Measurements from ENCODE around the gene EP400.

Gene EP400

GRCh38 chr12:131911851-131912477 lies 37.8 kb upstream of the EP400 start:
- DNase-seq (ENCODE audit: low spot score) = no peak

DNA sequence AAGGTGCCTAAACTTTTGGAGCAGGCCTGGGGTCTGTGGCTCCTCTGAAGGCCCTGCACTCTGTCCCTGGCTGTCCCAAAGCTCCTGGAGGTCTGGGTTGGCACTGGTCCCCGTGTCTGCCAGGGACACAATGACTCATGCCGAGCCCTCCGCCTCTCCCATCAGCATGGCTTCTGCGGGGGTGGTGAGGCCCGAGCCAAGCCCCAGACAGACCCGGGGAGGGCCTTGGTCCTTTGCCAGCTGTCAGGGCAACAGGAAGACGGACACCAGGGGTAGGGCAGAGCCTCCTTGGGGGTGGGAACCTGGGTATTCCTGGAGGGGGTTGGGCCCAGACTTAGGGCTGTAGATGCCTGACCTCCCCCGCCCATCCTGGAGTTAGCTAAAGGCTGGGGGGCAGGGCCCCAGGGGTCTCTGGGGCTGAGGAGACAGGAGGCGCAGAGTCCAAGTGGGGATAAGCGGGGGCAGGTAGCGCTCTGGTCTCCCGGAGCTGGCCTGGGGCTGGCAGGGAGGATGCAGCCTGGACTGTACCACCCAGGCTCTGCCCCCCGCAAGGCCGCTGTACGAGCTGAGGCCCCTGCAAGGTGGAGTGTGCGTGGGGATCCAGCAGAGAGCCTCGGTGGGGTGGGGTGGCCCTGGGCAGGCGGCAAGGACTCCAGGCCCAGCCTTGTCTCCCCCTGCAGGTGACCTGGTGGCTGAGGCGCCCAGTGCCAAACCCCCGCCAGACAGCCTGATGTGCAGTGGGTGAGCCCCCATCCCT lies 37.0 kb upstream of the EP400 start:
- DNase-seq (ENCODE audit: low spot score) = peak; percentile 62

DNA sequence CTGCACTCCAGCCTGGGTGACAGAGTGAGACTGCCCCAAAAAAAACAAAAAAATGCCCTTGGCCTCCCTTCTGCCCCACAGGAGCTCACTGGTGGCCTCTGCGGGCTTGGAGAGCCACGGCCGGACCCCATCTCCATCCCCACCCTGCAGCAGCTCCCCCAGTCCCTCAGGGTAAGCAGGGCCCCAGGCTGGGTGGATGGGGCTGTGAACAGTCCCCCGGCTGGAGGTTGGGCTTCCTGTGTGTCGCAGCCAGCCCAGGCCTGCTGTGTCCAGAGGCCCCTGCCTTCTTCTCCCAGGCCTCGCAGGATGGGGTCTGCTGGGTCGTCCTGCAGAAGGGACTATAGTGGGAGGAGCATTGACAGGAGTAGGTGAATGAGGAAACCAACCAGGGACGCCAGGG lies 36.1 kb upstream of the EP400 start:
- no peak for DNase-seq (ENCODE audit: low spot score)

- DNase-seq (ENCODE audit: low spot score) = no peak
These were observed 35.5 kb upstream of the EP400 start for GRCh38 chr12:131914179-131914702.

DNA sequence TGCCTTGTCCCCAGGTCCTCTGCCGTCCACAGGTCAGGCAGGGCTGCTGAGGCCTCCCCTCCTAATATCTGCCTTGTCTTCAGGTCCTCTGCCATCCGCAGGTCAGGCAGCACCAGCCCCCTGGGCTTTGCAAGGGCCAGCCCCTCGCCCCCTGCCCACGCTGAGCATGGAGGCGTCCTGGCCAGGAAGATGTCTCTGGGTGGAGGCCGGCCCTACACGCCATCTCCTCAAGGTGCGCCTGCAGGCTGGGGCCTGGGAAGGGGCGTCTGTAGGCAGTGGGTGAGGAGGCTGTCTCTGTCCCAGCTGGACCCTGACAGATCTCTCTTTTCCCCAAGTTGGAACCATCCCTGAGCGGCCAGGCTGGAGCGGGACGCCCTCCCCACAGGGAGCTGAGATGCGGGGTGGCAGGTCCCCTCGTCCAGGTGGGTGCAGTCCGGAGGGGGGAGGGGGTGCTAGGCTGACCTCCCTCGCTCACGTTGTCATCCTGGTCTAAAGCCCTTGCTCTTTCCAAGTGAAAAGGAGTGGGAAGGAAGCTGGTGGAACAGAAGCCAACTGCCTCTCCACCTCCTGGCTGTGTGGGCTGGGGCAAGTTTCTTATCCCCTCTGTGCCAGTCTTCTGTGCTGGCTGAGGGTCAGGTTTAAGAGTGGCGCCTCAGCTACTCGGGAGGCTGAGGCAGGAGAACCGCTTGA lies 34.6 kb upstream of the EP400 start:
- no peak for DNase-seq (ENCODE audit: low spot score)

- DNase-seq (ENCODE audit: low spot score) = no peak
These were observed 33.9 kb upstream of the EP400 start for GRCh38 chr12:131915823-131916222.

DNA sequence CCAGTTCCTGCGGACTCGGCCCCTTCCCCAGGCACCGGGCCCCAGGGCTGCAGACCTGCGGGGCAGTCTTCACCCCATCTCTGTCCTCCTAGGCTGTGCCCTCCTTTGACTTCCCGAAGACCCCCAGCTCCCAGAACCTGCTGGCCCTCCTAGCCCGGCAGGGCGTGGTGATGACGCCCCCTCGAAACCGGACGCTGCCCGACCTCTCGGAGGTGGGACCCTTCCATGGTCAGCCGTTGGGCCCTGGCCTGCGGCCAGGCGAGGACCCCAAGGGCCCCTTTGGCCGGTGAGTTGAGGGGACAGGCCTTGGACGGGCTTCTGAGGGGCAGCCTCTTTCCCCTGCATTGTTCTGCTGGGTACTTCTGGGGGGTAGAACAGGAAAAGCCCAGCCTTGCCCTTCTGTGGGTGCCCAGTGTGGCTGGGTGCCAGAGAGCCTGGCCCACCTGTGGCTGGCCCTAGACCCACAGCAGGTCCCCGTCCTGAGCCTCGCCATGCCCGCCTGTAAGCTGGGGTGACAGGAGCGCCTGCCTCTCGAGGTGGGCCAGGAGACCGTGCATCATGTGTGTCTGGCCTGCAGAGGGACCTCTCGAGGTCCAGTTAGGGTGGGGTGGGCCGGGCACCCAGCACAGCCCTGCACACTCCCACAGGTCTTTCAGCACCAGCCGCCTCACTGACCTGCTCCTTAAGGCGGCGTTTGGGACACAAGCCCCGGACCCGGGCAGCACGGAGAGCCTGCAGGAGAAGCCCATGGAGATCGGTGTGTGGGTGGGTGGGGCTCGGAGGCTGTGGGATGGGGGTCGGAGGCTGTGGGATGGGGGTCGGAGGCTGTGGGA lies 33.2 kb upstream of the EP400 start:
- DNase-seq (ENCODE audit: low spot score) = no peak

DNA sequence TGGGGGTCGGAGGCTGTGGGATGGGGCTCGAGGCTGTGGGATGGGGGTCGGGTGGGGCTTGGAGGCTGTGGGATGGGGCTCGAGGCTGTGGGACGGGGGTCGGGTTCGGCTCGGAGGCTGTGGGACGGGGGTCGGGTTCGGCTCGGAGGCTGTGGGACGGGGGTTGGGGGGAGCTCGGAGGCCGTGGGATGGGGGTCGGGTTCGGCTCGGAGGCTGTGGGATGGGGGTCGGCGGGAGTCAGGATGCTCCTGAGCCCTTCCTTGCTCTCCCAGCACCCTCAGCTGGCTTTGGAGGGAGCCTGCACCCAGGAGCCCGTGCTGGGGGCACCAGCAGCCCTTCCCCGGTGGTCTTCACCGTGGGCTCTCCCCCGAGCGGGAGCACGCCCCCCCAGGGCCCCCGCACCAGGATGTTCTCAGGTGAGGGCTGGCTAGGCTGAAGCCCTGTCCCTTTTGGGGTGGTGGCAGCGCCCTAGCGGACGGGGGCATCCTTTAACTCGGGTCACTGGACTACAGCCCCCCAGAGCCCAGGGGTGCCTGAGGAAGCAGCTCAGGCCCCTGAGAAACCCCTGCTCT lies 32.5 kb upstream of the EP400 start:
- DNase-seq (ENCODE audit: low spot score) = no peak

DNA sequence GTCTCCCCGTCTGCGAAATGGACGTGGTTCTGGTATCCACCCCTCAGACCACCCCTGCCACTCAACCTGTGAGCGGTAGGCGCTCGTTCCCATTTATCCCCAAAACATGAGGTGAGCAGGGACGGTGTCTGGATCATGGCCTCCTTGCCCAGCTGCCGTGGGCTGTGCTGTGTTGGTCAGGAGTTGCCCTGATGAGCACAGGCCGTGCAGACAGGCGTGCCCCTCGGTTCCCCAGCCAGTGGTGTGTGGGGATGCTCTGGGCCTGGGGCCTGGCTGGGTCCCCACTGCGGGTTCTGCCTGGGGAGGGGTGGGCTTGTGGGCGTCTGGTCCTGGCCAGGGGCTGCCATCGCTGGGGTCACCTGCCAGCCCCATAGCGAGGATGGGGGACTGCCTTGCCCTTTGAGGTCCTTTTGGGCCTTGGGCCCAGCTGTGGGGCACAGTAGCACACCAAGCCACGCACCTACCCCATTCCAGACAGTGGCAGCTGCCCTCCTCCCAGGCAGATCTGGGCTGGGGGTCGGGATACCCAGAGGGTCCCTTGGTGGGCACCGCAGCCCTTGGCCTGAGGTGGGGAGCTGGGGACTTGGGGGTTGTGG lies 31.9 kb upstream of the EP400 start:
- DNase-seq (ENCODE audit: low spot score) = no peak

DNA sequence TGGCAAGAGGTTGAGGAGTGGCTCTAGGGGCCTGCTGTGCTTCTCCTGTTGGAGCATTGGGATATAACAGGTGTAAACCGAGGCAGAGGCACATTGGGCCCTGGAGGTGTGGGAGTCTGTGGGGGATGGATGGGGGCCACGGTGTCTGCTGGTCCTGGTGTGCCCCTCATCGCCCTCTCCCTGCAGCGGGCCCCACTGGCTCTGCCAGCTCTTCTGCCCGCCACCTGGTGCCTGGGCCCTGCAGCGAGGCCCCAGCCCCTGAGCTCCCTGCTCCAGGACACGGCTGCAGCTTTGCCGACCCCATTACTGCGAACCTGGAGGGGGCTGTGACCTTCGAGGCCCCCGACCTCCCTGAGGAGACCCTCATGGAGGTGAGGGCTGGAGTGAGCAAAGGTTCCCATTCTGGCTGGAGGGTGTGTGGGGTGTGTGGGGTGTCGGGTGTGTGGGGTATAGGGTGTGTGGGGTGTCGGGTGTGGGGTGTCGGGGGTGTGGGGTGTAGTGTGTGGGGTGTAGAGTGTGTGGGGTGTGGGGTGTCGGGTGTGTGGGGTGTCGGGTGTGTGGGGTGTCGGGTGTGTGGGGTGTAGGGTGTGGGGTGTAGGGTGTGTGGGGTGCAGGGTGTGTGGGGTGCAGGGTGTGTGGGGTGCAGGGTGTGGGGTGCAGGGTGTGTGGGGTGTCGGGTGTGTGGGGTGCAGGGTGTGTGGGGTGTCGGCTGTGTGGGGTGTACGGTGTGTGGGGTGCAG lies 31.3 kb upstream of the EP400 start:
- DNase-seq (ENCODE audit: low spot score) = no peak

GRCh38 chr12:131919051-131919347 lies 30.7 kb upstream of the EP400 start:
- DNase-seq (ENCODE audit: low spot score) = no peak

DNA sequence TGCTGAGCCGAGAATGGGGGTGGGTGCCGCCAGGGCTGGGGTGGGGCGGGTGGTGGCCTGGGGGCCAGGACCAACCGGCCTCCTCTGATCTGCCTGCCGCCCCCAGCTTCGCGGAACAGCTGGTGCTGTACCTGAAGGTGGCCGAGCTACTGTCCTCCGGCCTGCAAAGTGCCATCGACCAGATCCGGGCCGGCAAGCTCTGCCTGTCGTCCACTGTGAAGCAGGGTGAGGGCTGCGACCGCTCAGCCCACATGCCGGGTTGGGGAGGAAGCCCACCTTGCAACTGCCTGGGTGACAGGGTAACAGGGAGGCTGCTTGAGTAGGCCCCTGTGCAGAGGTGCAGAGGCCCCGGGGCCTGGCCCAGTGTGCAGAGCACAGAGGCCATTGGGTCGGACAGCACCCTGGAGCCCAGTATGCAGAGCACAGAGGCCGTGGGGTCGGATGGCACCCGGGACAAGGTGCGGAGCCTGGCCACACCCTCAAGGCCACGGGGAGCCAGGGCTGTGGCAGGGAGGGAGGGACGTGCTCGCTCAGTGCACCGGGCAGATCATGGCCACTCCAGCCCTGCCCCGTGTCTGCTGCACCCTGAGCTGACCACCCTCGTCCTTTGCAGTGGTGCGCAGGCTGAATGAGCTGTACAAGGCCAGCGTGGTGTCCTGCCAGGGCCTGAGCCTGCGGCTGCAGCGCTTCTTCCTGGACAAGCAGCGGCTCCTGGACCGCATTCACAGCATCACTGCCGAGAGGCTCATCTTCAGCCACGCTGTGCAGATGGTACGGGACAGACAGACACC lies 30.2 kb upstream of the EP400 start:
- DNase-seq (ENCODE audit: low spot score) = no peak

DNA sequence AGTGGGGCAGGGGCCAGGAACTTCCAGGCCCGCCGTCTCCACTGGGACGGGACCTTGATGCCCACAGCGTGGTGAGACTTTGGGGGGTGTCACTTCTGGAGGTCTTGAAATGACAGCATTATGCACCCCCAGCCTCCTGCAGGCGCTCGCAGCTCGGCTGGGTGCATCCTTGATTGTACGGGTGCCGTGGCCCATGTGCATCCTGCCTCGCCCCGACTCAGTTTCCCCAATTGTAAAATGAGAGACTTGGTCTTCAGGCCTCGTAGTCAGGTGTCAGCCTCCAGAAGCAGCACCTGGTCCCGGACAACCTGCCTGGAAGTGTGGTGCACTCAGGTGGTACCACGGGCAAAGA lies 29.6 kb upstream of the EP400 start:
- no peak for DNase-seq (ENCODE audit: low spot score)

GRCh38 chr12:131920902-131921840 lies 28.6 kb upstream of the EP400 start:
- DNase-seq (ENCODE audit: low spot score) = no peak

DNA sequence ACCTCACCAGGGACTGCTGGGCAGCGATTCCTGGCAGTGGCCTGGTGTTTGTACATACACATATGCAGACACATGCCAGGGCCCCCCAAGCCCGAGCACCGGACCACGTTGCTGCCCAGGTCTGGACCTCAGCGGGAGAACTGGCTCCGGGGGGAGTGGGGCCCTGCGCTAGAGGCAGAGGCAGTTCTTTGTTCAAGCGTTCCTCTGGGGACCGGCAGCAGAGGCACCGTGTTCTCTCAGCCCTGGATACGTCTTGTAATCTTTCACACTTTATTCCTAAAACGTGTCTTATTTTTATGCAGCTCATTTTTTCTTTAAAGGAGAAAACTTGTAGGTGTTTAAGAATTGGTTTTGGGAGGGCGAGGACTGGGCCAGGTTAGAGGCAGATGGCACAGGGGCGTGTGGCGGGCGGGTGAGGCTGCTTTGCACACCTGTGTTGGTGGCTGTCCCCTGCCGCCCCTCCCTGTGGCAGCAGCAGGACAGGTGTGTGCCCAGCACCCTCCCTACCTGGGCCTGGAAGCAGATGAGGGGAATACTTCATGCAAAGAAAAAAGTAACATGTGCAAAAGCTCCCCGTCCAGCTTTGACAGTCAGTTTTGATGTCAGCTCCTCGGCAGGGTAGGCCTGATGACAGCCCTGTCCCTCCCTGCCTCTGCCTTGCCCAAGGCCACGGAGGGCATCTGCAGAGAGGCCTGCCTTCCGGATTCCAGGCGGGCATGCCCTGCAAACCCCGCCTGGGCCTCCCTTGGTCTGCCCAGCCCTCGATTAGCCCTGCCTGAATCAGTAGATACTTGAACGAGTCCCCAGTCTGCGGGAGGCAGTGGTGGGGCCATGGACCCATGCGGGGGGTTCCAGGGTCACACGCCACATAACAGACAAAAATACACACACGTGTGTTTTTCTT lies 27.6 kb upstream of the EP400 start:
- DNase-seq (ENCODE audit: low spot score) = no peak

DNA sequence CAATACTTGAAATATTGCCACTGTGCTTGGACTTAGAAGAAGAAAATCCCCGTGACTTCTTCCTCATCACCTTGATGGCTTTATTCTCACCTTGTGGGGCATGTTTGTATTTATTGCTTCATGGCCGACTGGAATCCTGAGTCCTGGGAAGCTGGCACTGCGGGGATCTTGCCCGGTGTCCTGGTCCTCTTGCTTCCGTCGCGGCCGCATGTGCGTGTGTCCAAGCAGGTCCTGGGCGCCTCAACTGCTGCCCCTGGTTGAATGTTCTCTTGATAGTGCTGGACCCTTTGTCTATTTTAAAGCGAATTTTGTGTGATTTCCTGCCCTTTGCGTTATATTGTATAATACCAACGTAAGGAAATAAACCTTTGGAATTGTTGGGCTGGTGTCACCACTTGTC lies 27.0 kb upstream of the EP400 start:
- no peak for DNase-seq (ENCODE audit: low spot score)

DNA sequence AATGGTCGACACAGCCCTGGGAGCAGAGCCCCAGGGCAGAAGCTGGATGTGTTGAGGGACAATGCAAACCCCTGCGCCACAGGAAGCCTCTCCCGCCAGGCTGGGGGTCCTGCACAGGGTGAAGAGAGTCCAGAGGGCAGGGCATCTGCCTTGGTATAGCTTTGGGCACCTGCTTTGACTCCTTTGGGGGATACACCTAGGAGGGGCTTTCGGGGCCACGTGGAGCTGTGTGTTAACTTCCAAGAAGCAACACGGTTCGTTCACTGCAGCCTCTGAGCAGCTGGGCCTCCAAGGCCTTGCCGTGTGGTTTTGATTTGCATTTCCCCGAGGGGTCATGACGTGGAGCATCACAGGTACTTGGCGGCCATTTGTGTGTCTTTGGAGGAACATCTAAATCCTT lies 26.5 kb upstream of the EP400 start:
- no peak for DNase-seq (ENCODE audit: low spot score)
